GM21360 (cell line): Measurements from ENCODE around the gene MSI2.
A peak's percentile ranks its signal among the peaks of the same experiment; 100 is the strongest.

Source experiments
- ATAC-seq: cut with Tn5 transposase; IDR thresholded peaks from one replicate; pipeline ENCODE4 v1.9.1; 2021; ENCODE audit warnings: mild to moderate bottlenecking, moderate library complexity; ENCODE audit not compliant: unreplicated experiment

The MSI2 gene

DNA sequence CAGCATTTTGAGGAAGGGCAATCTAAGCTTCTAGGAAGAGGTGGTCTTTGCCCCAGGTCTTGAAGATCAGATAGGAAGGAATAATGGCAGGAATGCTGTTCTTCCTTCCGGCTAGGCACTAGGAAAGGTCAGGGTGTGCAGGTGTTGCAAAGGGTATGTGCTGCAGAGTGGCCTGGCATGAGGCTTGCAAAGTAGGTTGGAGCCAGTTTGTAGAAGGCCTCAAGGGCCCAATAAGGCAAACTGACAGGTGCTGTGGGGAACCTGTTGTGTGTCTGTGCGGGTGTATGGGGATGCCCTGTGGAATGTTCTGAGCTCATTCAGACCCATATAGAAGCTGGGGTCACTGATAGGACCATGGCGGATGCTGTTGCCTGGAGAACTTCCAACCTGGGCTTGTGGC lies 12.7 kb downstream of the MSI2 start:
- ATAC-seq: no peak

DNA sequence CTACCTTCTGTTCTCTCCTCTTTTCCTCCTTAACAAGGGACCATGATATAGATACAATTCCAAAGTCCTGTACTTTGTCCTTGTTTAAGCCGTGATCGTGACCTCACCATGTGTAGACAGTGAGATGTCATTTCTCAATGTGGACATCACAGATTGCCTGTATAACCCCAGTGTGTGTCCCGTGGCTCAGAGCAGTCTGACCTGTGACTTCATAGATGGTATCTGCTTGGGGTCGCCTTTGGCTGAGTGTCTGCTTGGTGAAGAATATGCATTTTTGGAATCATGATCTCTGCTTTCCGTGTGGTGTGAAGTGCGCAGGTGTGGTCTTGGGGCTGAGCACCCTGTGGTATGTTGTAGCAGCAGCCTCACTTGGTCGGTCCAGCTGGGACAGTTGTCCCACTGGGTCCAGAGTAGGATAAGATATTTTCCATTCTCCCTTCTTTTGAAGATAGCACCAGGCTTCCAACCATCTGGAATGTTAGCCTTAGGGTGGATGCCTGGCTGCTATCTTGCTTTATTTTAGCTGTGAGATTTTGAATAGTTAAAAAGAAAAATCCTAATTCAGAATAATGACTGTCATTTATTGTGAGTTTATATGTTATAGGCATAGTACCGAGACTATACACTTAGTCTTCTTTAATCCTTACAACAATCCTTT lies 13.4 kb downstream of the MSI2 start:
- no peak for ATAC-seq

- no peak for ATAC-seq
Observed at GRCh38 chr17:57270801-57271245, 14.5 kb downstream of the MSI2 start.

DNA sequence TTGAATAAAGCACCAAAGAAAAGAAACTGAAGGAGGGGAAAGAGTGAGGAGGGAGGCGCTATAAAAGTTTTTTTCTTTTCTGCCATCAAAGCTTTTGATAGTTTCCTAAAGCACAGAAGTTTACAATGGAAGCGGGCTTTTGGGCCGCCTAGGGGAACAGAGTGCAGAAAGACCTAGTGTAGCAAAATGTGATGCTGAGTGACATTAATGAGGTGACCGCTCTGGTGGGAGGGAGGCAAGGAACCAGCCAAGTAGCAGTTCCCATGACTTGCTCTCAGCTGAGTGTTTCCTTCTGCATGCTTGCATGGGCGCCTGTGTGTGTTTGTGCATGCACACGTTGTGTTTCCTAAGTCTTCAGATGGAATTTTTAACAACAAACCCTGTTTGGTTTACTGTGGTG lies 15.5 kb downstream of the MSI2 start:
- ATAC-seq: no peak

- no peak for ATAC-seq
Observed at GRCh38 chr17:57273490-57273889, 17.2 kb downstream of the MSI2 start.

DNA sequence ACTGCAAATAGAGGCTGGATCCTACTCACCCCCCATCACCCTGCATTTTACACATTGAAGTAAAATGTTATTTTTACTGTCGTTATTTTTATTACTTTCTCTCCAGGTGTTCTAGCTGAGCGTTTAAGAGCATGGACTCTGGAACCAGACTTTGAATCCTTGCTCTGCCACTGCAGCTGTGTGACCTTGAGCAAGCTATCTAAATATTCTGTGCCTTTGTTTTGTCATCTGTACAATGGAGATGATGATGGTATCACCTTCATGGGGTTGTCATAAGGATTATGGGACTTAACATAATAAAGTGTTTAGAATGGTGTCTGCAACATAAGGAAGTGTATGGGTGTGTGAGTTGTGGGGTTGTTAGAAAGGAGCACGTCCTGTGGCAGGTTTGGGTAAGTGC lies 17.8 kb downstream of the MSI2 start:
- no peak for ATAC-seq

GRCh38 chr17:57275071-57275764 lies 18.9 kb downstream of the MSI2 start:
- no peak for ATAC-seq

DNA sequence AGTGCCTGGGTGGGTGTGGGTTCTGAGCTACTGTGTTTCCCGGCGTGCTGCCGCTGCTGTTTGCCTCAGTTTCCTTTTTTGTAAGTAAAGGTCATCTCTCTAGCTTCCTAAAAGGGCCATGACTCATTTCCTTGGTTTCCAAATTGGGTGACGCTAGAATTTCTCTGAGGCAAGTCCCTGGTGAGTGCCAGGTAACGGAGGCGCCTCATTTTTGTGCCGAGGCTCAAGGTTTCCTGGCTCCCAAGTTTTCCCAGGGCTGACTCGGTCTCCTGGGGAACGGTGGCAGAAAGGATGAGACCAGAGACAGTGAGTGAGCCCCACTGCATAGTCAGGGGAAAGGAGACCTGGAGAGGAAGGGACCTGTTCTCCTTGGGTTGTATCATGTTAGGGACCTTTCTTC lies 20.3 kb downstream of the MSI2 start:
- no peak for ATAC-seq

DNA sequence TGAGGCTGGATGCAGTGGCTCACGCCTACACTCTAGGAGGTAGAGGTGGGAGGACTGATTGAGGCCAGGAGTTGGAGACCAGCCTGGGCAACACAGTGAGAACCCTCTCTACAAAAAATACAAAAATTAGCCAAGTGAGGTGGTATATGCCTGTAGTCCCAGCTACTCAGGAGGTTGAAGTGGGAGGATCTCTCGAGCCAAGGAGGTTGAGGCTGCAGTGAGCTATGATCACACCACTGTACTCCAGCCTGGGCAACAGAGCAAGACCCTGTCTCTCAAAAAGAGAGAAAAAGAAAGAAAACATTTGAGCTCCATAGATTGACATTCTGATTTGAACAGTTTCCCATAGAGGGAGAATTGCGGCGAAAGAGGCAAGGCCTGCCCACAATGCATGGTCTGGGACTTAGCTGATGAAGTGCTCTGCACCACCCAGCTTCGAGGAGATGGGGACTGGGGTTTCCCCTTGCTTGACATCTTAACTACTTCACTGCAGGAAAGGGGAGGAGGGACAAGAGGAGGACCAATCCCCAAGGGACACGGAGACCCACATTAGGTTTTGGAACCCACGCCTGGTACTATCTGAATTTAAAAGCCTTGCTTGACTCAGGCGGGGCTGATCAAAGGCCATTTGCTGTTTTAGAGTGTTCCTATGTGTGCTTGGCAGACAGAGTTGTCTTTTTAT lies 21.7 kb downstream of the MSI2 start:
- ATAC-seq: no peak

DNA sequence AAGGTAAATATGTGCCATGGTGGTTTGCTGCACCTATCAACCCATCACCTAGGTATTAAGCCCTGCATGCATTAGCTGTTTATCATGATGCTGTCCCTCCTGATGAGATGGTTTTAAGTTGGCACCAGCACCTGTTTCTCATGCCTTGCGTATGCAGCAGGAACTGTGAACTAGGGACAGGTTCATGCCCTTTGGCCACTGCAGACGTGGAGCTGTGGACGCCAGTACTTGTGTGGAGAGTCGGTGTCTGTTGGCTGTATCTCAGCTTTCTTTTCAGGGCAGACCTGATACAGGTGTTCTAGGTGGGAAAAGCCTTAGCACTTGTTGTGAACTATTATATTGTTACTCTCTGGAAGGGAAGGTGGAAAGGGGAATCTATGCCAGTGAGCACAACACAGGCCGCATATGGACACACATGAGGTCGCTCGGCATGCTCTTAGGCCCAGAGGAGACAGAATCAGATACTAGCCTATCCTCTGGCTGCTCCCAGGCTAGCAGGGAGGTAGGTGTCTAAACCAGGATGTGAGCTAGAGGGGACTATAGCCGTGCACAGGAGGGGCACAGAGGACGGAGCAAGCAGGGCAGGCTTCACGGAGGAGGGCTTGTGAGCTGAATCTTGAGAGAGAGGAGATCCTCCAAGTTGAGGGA lies 22.5 kb downstream of the MSI2 start:
- ATAC-seq: no peak

GRCh38 chr17:57279432-57279831 lies 23.1 kb downstream of the MSI2 start:
- ATAC-seq: no peak

DNA sequence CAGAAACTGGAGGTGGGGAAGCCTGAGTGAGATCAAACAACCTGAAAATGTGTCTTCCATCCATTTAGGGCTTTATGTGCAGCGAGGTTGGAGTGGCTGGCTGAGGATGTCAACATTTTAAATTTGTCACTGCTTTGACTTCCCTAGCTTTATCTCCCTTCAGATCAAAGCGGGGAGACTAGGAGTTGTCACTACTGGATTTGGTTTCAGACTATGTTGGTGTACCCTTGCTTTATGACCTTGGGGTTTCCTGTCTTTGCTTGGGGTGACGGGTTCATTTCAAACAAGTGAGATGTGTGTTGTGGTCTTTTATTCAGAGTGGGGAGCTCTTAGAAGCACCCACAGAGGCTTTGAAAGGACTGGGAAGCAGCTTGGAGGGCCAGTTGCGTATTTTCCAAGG lies 25.6 kb downstream of the MSI2 start:
- no peak for ATAC-seq

- ATAC-seq: no peak
Observed at GRCh38 chr17:57282296-57282695, 26.0 kb downstream of the MSI2 start.

DNA sequence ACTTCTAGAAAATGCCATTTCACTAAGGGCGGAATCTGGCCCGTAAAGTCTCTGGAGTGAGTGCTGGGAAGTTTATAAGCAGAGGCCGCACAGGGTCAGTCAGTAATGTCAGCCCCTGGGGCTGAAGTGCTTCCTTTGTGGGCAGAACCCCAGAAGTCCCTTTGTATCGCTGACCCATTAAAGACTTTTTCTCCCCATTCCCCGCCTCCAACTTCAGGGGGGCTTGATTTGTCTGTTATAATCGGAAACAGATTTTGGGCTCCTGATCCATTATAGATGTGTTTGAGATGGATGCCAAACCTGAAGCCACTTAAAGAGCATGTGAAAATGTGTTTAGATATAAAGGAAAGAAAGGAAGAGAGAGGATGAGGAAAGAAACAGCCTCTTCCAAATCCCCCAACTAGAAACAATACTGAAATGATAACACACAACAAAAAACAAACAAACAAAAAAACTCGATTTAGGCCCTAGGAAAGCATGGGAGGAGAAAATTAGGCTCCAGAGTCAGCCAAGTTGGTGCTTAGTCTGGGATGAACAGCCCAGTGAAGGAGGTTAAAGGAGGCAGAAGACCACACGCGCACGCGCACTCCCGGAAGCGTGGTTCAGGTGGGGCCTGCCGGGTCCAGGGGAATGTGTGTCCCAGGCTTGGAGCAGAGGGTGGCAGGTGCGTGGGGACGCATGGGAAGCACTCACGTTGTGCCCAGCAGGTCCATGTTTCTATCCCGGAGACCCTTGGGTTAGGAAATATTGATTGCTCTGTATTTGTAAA lies 27.1 kb downstream of the MSI2 start:
- no peak for ATAC-seq

DNA sequence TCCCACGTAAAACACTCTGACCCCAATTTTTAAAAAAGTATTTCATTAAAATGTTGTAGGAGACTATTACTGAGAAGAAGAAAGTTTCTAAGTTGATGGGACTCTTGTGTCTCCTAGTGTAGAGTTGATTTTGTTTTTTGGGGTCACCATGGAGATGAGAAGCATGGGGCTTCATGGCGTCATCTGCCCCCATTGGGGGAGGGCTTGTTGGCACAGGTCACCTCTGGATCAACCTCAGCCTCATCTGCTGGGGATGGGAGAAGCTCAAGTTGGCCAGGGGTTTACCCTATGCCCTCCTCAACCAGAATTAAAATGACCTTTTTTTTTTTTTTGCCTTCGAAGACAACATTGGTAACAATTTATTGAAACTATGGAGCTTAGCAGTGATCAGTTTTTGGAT lies 28.3 kb downstream of the MSI2 start:
- ATAC-seq: peak; percentile 21

DNA sequence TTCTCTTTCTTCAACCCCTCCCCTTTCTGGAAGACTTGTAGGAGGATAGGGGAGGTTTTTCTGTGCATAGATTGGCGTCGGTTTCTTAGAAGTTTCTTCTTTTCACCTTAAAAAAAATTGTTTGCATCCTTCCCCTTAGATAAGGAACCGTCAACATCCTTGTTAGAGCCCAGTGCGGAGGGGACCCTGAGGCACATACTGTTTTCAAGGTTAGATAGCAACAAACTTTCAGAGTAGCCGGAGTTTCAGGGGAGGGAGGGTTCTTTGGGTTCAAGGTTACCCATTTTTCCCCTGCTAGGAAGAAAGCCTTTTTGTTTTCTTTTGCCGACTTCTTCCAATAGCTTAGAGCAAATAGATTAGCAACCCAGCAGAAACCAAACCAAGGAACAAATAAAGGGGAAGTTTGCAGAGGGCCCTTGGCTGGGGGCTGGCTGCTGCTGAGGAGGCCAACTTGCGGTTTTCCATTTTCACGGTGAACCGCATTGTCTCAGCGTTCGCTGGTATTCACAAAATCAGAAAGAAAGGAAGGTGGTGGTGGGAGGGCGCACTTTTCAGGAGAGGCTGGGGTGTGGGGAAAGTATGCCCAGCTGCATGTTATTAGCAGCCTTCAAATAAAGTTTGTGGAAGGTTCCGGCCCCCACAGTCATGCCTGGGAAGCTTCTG lies 28.8 kb downstream of the MSI2 start:
- peak; percentile 64 for ATAC-seq

DNA sequence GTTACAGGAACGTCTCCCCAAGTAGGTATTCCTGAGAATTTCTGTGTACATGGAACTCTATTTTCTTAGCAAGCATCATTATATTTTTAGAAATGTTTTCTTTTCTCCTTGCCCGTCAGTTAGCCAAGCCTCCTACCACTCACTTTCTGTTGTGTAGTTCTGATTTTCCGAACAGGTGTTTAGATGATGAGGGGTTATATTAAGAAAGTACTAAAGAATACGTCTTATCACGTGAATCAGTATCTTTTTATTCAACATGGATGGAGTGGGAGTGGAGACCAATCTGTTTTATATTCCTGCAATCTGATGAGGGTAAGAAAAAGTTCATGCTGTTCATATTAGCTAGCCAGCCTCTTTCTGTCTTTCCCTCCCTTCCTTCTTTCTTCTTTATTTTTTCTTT lies 29.4 kb downstream of the MSI2 start:
- ATAC-seq: no peak

DNA sequence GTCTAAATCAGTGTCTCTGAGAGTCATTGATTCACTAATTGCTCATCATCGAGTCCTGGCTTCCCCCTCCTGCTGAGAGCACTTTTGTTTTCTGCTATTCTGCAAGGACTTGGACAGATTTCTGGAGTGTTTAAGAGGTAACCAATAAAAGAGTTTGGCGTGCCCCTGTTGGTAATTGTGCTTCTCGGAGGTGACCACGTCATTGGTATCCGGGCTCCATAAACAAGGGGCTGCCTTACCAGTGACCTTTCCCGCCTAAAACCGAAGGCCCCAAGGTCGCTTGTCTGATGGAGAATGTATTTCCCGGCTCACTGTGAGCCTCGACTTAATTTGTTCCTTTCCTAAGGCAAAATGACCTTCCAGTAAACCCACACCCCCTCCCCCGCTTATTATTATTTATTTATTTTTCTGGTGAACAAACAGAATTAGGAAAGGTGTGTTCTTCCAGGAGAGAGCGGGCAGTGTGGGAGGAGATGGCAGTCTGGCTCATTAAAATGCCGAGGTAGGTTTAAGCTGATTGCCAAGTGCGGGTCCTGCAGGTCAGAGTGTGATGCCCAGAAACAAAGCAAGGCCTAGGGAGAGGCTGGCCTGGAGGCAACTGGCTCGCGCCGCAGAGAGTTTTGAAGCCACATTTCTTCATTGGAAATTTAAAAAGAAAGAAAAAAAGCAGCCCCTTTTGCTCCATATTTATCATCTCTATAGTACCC lies 30.2 kb downstream of the MSI2 start:
- no peak for ATAC-seq

- no peak for ATAC-seq
Observed at GRCh38 chr17:57288040-57288772, 31.9 kb downstream of the MSI2 start.
